Activated CD4-positive, CD25-positive, alpha-beta regulatory T cell treated with anti-CD3 and anti-CD28 coated beads, Interleukin-2, amount 50 U/mL, for 24 hours (primary cell): ENCODE data around the gene TICRR.
A peak's percentile ranks its signal among the peaks of the same experiment; 100 is the strongest.

Experiments used
- ATAC-seq, 2 donors: fragments of 150-1000 bp; cut with Tn5 transposase; one replicate each; pipeline ENCODE4 v1.10.0; 2021; ENCODE audit warnings: mild to moderate bottlenecking in 1 of 2, moderate library complexity in 1 of 2

TICRR gene

DNA sequence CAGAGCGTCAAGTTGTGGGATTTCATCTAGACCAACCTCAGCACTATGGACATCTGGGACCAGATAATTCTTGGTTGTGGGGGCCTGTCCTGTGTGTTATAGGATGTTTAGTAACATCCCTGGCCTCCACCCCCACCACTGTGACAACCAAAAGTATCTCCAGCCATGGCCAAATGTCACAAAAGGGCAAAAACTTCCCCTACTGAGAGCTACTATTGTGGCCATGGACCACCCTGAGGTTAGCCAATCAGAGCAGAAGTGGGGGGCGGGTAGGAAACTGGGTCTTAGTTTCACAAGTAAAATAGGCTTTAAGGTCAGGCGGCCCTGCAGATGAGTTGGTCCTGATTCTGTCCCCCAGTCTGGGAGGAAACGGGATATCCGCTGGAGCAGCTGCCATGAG lies 54.6 kb downstream of the TICRR start:
- no peak for ATAC-seq

- ATAC-seq, result no peak
Observed at GRCh38 chr15:89630260-89630659, 55.0 kb downstream of the TICRR start.

- ATAC-seq, result no peak
Observed at GRCh38 chr15:89630974-89631901, 56.0 kb downstream of the TICRR start.

DNA sequence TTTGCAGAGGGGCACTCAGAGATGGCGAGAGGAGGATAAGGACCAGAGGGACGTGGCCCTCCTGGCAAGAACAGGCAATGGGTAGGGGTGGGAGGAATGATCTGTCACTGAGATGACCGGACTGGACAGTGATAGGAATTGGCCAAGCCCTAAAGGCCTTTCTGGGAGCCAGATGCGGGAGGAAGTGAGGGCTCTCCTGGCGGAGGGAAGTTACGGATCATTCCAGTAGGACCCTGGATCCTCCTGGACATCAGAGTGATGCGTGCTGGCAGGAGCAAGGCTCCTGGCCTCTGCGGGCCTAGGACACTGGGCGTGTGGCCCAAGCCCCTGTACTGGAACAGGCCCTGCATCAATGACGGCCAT lies 56.6 kb downstream of the TICRR start:
- ATAC-seq, result no peak

GRCh38 chr15:89632563-89633430 lies 57.5 kb downstream of the TICRR start:
- ATAC-seq, result no peak

DNA sequence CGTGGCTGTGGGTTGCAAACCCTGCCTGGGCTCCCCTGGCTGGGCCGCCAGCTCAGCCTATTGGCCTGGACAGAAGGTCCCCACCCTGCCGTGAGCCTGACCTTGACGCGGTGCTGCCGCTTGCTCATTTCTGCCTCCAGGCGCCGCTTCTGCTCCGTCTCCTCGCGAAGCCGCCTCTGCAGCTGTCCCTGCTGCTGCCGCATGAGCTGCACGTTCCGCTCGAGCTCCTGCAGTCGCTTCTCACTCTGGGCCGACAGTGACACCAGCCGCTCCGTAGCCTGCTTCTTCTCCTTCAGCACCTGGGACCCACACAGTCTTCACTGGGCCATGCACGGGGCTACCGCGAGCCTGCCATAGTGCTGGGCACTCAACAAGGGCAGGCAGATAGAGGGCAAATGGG lies 58.3 kb downstream of the TICRR start:
- no peak for ATAC-seq

GRCh38 chr15:89640245-89640644 lies 65.0 kb downstream of the TICRR start:
- ATAC-seq, result no peak

DNA sequence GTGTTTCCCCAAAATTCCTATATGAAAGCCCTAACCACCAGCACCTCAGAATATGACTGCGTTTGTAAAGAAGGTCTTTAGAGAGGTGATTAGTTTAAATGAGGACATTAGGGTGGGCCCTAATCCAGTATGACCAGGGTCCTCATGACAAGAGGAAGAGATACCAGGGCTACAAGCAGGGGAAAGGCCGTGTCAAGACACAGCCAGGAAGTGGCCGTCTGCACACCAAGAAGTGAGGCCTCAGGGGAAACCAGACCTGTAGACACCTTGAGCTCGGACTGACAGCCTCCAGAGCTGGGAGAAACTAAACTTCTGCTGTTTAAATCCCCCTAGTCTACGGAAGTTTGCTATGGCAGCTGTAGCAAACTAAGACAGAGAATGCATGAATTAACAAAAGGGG lies 65.8 kb downstream of the TICRR start:
- ATAC-seq, result no peak

DNA sequence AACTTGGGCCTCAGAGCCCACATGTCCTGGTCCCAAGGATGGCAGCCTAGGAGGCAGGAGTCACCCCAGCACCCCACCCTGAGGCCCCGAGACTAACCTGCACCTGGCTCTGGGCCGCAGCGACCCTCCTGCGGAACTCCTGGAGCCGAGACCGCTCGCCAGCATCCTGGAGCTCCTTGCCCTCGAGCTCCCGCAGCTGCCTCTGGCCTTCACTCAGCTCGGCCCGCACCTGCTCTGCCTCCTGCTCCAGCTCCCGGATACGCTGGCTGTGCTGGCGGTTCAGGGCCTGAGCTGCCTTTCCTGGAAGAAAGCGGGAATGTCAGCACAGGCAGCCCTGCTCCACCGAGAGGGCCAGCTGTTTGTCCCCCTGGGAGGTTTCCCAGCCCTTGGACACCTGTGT lies 66.8 kb downstream of the TICRR start:
- ATAC-seq, result no peak

DNA sequence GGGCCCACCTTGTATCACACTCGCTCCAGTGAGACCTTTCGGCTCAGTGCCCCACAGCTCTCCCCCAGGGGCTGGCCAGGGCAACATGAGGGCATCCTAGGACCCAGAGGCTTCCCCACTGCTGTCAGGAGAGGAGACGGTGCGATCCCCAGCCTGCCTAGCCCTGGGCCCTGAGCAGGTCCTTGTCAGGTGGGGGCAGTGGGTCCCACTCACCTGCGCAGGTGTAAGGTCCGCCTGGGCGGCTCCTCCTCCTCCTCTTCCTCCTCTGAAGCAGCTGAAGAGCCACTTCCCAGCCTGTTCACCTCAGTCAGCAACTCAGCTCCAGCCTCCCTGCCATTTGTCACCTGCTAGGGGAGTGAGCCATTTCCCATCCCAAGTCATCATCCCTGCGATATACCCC lies 70.4 kb downstream of the TICRR start:
- ATAC-seq, result no peak

DNA sequence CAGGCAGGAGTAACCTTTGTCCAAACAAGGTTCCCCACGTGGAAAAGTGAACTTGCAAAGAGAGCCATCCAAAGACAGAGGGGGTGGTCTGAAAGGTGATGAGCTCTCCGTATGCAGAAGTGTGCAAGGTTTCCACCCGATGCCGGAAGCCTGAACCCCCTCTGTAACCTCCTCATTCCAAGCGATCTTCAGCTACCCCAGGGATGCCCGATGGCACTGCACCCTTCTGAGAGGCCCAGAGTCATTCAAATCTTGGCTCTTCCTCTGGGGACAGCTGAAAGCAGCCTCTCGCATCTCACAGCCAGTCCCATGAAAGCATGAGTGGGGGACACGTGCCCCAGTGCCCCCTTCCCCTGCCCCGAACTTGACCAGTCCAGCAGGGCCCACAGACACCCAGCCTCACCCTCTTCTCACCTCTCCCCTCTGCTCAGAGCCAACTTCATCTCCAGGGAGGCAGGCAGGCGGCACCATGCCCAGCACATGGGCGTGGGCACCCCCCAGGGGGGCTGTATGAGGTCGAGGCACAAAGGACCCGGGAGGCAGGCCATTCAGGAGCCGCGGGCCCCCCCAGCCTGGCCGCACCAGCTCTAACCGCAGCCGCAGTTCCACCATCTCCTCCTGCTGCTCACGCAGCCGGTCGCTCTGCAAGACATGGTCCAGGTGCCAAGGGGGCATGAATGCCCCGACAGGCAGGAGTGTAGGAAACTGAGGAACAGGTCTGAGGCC lies 71.3 kb downstream of the TICRR start:
- no peak for ATAC-seq

DNA sequence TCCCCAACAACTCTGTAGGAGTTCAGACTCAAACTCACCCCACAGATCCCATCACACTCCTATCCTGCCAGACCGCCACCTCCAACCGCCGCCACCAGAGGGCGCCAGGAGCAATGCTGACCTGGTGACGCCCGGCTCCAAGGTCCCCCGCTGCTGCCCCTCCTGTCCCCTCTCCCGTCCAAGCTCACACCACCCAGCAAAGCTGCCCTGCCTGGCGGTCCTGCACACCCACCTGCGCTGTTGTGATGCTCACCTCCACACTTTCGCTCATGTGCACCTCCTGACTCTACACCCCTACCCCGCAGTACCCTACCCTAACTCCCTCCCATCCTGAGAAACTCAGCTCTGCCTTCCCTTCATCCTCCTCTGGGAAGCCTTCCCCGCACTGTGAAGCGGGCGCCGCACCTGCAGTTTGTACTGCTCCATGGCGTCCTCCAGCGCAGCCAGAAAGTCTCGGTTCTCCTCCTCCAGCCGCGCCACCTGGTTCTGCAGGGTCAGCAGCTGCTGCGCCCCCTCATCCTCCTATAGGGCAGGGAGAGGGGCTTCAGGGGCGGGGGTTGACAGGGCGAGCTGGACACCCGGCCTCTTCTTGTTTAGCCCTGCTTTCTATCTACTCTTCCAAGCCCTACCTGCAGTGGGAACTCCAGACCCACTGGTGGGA lies 72.1 kb downstream of the TICRR start:
- peak; percentile 37 to 53 for ATAC-seq

DNA sequence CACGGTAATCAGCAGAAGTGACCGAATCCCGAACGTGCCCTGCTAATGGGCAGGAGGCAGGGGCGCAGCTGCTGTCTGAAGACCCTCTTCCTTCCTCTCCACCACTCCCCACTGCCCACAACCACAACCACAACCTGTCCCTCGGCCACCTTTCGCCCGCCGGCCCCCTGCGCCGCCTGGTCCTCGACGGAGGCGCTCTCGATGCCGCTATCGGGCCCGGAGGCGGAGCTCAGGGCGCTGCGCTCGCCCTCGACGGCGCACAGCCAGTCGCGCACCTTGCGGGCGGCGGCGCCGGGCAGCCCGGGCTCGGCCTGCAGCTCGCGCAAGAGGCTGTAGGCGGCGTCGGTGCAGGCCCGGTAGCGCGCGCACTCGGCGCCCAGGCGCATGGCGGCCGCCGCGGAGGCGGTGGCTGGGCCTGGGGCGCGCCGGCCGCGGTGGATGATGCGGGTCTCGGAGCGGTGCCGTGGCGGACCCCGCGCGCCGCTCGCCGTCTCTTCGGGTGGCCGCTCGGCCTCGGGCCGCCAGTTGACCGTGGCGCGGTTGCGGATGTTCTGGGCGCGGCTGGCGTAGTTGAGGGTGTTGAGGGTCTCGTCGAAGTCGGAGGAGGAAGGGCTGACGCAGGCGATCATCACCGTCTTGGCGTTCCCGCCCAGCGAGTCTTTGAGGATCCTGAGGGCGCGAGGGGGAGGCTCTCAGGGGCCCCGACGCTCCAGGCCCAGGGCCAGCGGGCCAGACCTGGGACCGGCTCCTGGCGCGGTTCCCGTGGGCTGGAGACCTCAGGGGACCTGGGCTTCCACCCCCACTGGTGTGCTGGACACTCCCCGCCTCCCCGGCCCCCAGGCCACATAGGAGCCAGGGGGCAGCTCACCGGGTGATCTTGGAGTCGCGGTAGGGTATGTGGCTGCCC lies 73.1 kb downstream of the TICRR start:
- ATAC-seq, result no peak

DNA sequence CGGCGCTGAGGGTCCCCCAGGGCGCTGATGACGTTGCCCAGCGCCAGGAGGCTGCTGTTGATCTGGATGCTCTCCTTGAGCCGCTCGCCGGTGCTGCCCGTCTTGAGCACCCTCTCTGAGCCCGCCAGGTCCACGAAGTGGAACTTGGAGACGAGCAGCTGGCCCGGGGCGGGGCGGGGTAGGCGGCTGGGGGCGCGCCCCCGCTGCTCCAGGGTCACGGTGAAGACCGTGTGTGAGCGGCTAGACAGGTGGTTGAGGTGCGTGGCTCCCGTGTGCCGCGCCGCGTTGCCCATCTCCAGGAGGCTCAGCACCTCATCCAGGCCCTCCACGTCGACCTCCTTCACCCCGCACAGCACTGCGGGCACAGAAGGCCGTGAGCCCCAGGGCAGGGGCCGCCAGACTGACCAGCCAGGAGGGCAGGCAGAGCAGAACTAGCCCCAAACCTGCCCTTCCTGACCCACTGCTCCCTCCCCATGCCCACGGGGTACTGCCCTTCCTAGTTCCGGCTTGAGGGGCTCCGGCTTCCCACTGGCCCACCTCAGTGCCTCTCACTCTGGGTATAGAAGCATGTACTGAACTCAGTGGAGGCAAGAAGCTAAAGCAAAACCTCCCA lies 73.8 kb downstream of the TICRR start:
- no peak for ATAC-seq

- no peak for ATAC-seq
Observed at GRCh38 chr15:89649716-89650115, 74.4 kb downstream of the TICRR start.

DNA sequence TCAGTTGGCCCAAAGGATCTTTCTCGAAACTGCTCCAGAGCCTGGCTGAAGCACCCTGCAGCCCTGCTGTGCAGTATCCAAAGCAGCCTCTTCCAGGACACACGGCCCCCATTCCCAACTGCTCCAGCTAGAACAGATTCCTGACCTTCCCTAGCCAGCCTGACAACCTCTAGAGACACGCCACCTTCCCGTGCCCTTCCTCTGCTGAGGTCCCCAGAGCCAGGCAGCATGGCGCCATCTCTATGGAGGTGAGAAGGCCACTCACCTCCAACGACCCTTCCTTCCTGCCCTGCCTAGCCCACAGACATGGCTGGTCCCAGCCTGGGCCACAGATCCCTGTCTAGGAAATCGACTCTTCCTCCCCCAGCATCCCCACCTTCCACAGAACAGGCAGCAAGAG lies 76.9 kb downstream of the TICRR start:
- no peak for ATAC-seq

GRCh38 chr15:89652666-89653065 lies 77.4 kb downstream of the TICRR start:
- no peak for ATAC-seq

DNA sequence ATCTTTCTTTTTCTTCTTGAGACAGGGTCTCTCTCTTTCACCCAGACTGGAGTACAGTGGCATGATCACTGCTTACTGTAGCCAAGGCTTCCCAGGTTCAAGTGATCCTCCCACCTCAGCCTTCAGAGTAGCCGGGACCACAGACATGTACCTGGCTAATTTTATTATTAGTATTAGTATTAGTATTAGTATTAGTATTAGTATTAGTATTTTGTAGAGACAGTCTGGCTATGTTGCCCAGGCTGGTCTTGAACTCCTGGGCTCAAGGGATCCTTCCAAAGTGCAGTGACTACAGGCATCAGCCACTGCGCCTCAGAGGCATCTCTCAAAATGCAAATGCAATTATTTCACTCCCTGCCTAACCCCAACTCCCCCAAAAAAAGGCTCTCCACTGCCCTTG lies 78.3 kb downstream of the TICRR start:
- ATAC-seq, result no peak

- ATAC-seq, result no peak
Observed at GRCh38 chr15:89654301-89654761, 79.1 kb downstream of the TICRR start.

DNA sequence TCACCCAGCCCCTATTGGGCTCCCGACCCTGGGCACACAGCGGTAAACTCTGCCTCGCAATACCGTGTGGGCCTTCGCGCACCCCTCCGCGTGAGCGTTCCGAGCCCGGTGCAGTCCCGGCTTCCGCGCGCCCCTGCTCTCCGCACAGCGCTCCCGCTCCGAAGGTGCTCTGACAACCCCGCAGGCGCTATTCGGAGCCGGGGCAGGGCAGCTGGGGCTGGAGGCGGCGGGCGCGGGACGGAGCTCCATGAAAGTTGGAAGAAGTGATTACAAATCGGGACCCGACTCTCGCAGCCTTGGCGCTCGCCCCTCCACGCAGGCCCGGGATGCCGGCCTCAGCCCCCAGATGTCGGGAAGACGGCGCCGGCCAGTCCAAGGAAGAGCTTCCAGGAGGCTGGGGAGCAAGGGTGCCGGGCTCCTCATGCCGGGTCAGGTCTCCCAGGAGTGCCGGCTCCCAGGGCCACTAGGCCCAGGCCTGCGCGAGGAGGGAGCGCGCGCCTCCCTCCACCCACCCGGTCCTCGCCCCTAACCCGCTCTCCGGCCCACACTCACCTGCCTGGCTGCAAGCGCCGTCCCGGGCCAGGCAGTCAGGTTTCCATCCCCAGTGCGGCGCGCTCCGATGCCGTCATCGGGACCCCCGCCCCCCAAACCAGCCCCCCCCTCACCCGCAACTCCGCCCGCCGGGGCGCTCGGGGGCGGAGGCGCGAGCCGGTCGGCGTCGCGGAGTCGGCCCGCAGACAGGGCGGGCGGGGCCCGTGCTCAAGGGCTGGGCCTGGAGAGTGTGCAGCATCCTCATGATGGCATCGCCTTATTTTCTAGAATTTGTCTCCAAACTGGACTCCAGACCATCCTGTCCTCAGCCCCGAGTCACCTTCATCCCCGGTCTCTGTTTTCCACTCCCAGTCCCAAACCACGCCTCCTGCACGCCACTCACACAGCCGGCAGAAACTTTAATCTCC lies 79.9 kb downstream of the TICRR start, which contains the start of gene KIF7:
Gene KIF7, minus strand, starts transcription at position 621 of the 959 bp plus-strand sequence. CDS start 2,537 bp downstream, outside the sequence.
- no peak for ATAC-seq
